OCI-LY3 (cell line): ENCODE results near the gene YPEL5.

Experiments
- H2AFZ ChIP-seq: fragments of 200-600, 300-600 bp; shearing (Covaris generic); 2 replicates; pipeline ENCODE4 v1.6.0; 2014; ENCODE audit warnings: antibody characterized with exemption, low read depth, low read length
- H3K27ac ChIP-seq: fragments of 200-600, 300-600 bp; sonication (generic); 2 replicates; pipeline ENCODE4 v1.5.1; 2014; ENCODE audit warnings: mild to moderate bottlenecking, low read length, moderate library complexity, mixed read lengths
- H3K27me3 ChIP-seq: fragments of 200-600, 300-600 bp; sonication (generic); 2 replicates; pipeline ENCODE4 v1.6.1; 2014; ENCODE audit warnings: low read depth, low read length, mixed read lengths
- H3K36me3 ChIP-seq: fragments of 200-600, 300-600 bp; sonication (generic); replicated peaks from 2 replicates; pipeline ENCODE3; 2014; ENCODE audit warnings: low read depth, low read length, mixed read lengths
- H3K4me1 ChIP-seq: fragments of 300-600, 200-600 bp; sonication (generic); 2 replicates; pipeline ENCODE4 v1.6.1; 2014; ENCODE audit warnings: low read length, mixed read lengths
- H3K4me2 ChIP-seq: fragments of 200-600, 300-600 bp; sonication (generic); 2 replicates; pipeline ENCODE4 v1.6.1; 2014; ENCODE audit warnings: low read length, mixed read lengths
- H3K4me3 ChIP-seq: fragments of 300-600, 200-600 bp; sonication (generic); 2 replicates; pipeline ENCODE4 v1.5.1; 2014; ENCODE audit warnings: antibody characterized with exemption, mild to moderate bottlenecking, low read length, moderate library complexity
- H3K79me2 ChIP-seq: fragments of 300-600, 200-600 bp; shearing (Covaris generic); 2 replicates; pipeline ENCODE4 v1.6.1; 2014; ENCODE audit warnings: mild to moderate bottlenecking, low read length, mixed read lengths
- H3K9ac ChIP-seq: fragments of 300-600, 200-600 bp; shearing (Covaris generic); 2 replicates; pipeline ENCODE4 v1.6.0; 2014; ENCODE audit warnings: mild to moderate bottlenecking, low read length, moderate library complexity
- H3K9me3 ChIP-seq: fragments of 200-600, 300-600 bp; shearing (Covaris generic); 2 replicates; pipeline ENCODE4 v1.6.1; 2014; ENCODE audit warnings: low read length, mixed read lengths; ENCODE audit not compliant: insufficient read depth
- H4K20me1 ChIP-seq: fragments of 200-600, 300-600 bp; sonication (generic); 2 replicates; pipeline ENCODE4 v1.6.1; 2016; ENCODE audit warnings: low read length, mixed read lengths; ENCODE audit not compliant: insufficient read depth
- EZH2phosphoT487 ChIP-seq: fragments of 200-600 bp; shearing (Covaris generic); IDR thresholded peaks from 2 replicates; pipeline ENCODE4 v1.6.1; 2018; ENCODE audit warnings: antibody characterized with exemption, mixed run types, low read depth
- TF ChIP-seq, protein P1 (sequence below): fragments of 200-600, 300-600 bp; sonication (generic); IDR thresholded peaks from 2 replicates; pipeline ENCODE4 v1.5.1; 2014; ENCODE audit warnings: antibody characterized with exemption, low read length, low read depth

Gene YPEL5

GRCh38 chr2:30145826-30146336 is 926 bp upstream of the YPEL5 start:
- Histone ChIP-seq H3K79me2 (0 out of 2 replicates have a peak, but pooled peaks cover 2% of the 10 kb centered on the region), H3K36me3 (peaks cover 1% of the 10 kb centered on the region), H3K27me3 (no peaks in the 10 kb centered on the region), H3K9ac (peak overlapping the region; percentile 61), H4K20me1 (peaks cover 30% of the 10 kb centered on the region), H3K4me1 (peaks cover 35% of the 10 kb centered on the region), H3K27ac (no peak overlapping the region; the same call in 1 of the 2 replicates), H3K4me3 (peak overlapping the region; percentile 97), H3K9me3 (no peaks in the 10 kb centered on the region), H2AFZ (peak overlapping the region; percentile 66), H3K4me2 (peak overlapping the region; percentile 95)
- TF ChIP-seq, protein P1, sequence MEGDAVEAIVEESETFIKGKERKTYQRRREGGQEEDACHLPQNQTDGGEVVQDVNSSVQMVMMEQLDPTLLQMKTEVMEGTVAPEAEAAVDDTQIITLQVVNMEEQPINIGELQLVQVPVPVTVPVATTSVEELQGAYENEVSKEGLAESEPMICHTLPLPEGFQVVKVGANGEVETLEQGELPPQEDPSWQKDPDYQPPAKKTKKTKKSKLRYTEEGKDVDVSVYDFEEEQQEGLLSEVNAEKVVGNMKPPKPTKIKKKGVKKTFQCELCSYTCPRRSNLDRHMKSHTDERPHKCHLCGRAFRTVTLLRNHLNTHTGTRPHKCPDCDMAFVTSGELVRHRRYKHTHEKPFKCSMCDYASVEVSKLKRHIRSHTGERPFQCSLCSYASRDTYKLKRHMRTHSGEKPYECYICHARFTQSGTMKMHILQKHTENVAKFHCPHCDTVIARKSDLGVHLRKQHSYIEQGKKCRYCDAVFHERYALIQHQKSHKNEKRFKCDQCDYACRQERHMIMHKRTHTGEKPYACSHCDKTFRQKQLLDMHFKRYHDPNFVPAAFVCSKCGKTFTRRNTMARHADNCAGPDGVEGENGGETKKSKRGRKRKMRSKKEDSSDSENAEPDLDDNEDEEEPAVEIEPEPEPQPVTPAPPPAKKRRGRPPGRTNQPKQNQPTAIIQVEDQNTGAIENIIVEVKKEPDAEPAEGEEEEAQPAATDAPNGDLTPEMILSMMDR, result no peak
- TF ChIP-seq EZH2phosphoT487, result no peak

GRCh38 chr2:30147196-30147714 is 448 bp downstream of the YPEL5 start:
- peak overlapping the region; percentile 88 for H3K27ac ChIP-seq

DNA sequence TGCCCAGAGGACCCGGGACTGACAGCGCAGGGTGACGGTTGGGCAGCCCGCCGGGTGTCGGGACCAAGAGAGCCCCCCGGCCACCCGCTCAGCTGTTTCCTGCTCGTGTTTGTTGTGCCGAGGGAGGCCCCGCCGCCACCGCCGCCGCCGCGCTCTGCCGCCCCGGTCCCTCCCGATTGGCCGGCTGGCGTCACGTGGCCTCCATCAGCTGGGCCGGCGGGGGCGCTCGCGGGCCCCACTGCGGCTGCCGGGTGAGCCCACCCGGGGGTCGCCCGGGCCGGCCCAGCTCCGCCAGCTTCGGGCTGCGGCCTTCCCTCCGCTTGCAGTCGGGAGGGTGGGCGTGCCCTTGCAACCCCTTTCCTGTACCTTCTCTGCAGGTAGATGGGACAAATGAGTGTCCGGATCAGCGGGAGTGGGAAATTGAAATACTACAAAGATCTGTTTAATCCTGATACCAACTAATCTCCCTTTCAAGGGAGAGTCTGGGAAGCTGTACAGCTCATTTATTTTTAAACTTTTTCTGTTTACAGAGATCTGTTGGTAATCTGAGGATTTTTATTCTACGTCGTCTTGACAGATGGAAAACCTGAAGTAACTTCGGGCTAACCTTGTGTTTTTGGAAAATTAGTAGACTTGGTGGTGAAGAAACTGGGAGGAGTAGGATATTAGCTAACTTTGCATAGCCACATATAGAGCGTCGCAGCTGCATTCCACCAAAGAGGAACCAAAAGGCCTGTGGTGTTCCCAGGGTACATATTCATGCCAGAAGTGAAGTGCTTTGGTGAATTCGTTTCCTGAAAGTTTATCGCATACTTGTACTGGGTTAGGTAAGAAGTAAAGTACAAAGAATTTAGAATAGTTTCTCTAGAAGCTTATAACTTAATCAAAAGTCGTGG is 1.2 kb downstream of the YPEL5 start:
- Histone ChIP-seq H2AFZ (no peak overlapping the region), H4K20me1 (peaks cover 42% of the 10 kb centered on the region), H3K9ac (peak overlapping the region; percentile 94), H3K36me3 (peaks cover 8% of the 10 kb centered on the region), H3K4me1 (peaks cover 36% of the 10 kb centered on the region), H3K27me3 (no peaks in the 10 kb centered on the region), H3K9me3 (no peaks in the 10 kb centered on the region), H3K4me2 (peak overlapping the region; percentile 98), H3K27ac (peak overlapping the region; percentile 88), H3K4me3 (peak overlapping the region; percentile 97), H3K79me2 (0 out of 2 replicates have a peak, but pooled peaks cover 2% of the 10 kb centered on the region)
- no peak for TF ChIP-seq EZH2phosphoT487
- TF ChIP-seq, protein P1, result peak; percentile 51

More at GRCh38 chr2:30147196-30147714, 448 bp downstream of the YPEL5 start:
- Histone ChIP-seq H3K4me2 (peak overlapping the region; percentile 98), H3K4me3 (peak overlapping the region; percentile 97), H3K36me3 (peaks cover 8% of the 10 kb centered on the region), H2AFZ (no peak overlapping the region), H3K79me2 (0 out of 2 replicates have a peak, but pooled peaks cover 2% of the 10 kb centered on the region), H3K9ac (peak overlapping the region; percentile 94), H3K27me3 (no peaks in the 10 kb centered on the region), H4K20me1 (peaks cover 38% of the 10 kb centered on the region), H3K4me1 (peaks cover 36% of the 10 kb centered on the region), H3K9me3 (no peaks in the 10 kb centered on the region)
- TF ChIP-seq, protein P1, result no peak
- no peak for TF ChIP-seq EZH2phosphoT487

GRCh38 chr2:30148850-30149249 is 2.0 kb downstream of the YPEL5 start:
- Histone ChIP-seq H3K79me2 (0 out of 2 replicates have a peak, but pooled peaks cover 2% of the 10 kb centered on the region), H3K4me1 (peaks cover 36% of the 10 kb centered on the region), H3K4me3 (peak overlapping the region; percentile 97), H3K27me3 (no peaks in the 10 kb centered on the region), H3K36me3 (peaks cover 8% of the 10 kb centered on the region), H3K9ac (peak overlapping the region; percentile 71; the same call in 1 of the 2 replicates), H3K27ac (peak overlapping the region; percentile 88), H3K4me2 (peak overlapping the region; percentile 98), H3K9me3 (no peaks in the 10 kb centered on the region), H2AFZ (no peak overlapping the region), H4K20me1 (peaks cover 49% of the 10 kb centered on the region)
- TF ChIP-seq EZH2phosphoT487, result no peak
- TF ChIP-seq, protein P1, result no peak
